Ishikawa (cell line): ENCODE data around the gene TOP1.

Experiments used
- EGR1 ChIP-seq: IDR thresholded peaks from 2 replicates; pipeline ENCODE4 v1.6.1; 2012
- EP300 ChIP-seq: IDR thresholded peaks from 2 replicates; pipeline ENCODE4 v1.6.1; 2012; ENCODE audit warnings: borderline replicate concordance
- FOXM1 ChIP-seq: IDR thresholded peaks from 2 replicates; pipeline ENCODE4 v1.6.1; 2012; ENCODE audit warnings: low read depth, borderline replicate concordance
- MAX ChIP-seq: IDR thresholded peaks from 2 replicates; pipeline ENCODE4 v1.6.1; 2012
- RAD21 ChIP-seq: IDR thresholded peaks from 2 replicates; pipeline ENCODE4 v1.6.1; 2012; ENCODE audit warnings: low read depth
- TCF12 ChIP-seq: IDR thresholded peaks from 2 replicates; pipeline ENCODE4 v1.6.1; 2012; ENCODE audit warnings: low read depth
- YY1 ChIP-seq: IDR thresholded peaks from 2 replicates; pipeline ENCODE4 v1.6.1; 2012; ENCODE audit warnings: low read depth
- ZBTB7A ChIP-seq: IDR thresholded peaks from 2 replicates; pipeline ENCODE4 v1.6.1; 2012; ENCODE audit warnings: low read depth

- no peak for TF ChIP-seq MAX
- TF ChIP-seq FOXM1: no peak
- no peak for TF ChIP-seq RAD21
- no peak for TF ChIP-seq ZBTB7A
- TF ChIP-seq TCF12: no peak
- no peak for TF ChIP-seq EGR1
- no peak for TF ChIP-seq YY1
- TF ChIP-seq EP300: no peak
These were observed 129.5 kb downstream of the TOP1 start for GRCh38 chr20:41158082-41158625.
